GM13977 (cell line): ENCODE results near the gene PPP5C.

Experiments used
- DNase-seq: peaks from one replicate; pipeline ENCODE4 v3.0.0; 2012; ENCODE audit warnings: low spot score
- CTCF ChIP-seq: IDR thresholded peaks from 2 replicates; pipeline ENCODE4 v1.5.1; 2012; ENCODE audit warnings: mild to moderate bottlenecking, control low read depth; ENCODE audit not compliant: insufficient read depth; ENCODE audit errors: extremely low read depth, missing control alignments
- in situ Hi-C: fragments of 300-500 bp; cut with MboI; formaldehyde crosslinking; loops from one replicate; pipeline ENCODE4 v1.12.0; 2022; ENCODE audit warnings: low sequenced_read_pairs, low pct_unique_long_range_greater_than_20kb, mixed read lengths, inconsistent platforms; ENCODE audit not compliant: unreplicated experiment

The PPP5C gene

GRCh38 chr19:46406976-46407375, 60.1 kb downstream of the PPP5C start:
- no peak for DNase-seq
- no peak for TF ChIP-seq CTCF
- in situ Hi-C loops: no loop called here

DNA sequence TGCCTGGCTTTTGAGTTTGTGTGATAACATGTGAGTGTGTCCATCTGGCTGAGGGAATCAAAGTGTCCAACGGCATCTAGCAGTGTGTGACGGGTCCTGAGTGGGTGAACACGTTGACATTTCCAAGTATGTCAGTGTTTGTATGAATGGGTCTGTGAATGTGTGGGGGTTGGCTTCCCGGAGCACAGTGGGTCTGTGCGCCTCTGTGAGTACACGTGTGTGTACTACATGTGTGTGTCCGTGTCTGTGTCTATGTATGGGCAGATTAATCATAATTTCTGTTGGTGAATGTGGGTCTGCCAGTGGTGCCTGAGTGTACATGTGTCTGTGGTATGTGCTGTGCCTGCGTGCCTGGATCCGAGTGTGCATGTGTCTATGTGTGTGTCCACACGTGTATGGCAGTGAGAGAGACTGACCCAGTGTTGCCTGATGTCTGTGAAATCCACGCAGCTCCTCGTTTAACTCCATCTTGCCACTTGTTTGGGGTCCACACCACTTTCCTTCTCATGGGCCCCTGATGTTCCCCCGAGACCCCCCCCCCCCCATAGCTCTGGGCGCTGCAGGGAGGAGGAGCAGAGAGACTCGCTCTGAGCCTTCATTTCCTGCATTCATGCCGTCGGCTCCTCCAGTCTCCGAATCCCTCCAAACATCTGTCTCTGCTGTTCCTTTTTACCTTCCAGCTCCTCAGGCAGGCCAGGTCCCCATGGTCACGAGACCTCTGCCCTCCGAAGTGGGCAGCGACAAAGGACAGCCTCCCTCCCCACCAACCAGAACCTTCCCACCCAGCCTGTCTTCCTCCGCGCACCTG, 61.2 kb downstream of the PPP5C start:
- TF ChIP-seq CTCF: no peak
- in situ Hi-C loops: no loop called here
- DNase-seq: no peak

DNA sequence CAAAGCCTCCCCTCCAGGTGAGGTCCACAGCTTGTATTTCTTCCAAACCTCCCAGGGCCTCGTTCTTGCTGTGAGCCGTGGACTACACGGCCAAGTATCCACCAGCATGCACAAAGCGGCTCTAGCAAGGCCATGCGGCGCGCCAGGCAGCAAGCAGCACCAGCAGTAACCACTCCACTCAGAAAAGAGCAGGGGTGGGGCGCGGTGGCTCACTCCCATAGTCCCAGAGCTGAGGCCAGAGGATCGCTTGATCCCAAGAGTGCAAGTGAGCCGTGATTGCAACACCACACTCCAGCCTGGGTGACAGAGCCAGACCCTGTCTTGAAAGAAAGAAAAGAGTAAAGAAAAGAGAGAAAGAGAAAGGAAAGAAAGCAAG, 61.8 kb downstream of the PPP5C start:
- in situ Hi-C loops: no loop called here
- DNase-seq: no peak
- no peak for TF ChIP-seq CTCF

DNA sequence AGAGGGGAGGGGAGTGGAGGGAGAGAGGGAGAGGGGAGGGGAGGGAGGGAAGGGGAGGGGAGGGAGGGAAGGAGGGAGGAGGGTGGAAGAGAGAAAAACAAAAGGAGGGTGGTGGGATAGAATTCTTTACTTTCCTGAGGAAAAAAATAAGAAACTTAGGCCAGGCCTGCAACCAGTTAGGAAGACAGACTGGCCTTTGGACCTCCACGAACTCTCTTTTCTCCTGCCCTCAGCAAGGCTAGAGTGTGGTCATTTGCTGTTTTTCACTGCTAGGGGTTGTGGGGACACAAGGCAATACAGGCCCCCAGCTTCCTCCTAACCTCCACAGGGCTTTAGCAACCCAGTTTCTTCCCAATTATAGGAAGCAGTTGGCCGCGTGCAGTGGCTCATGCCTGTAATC, 62.3 kb downstream of the PPP5C start:
- in situ Hi-C loops: no loop called here
- TF ChIP-seq CTCF: no peak

GRCh38 chr19:46410205-46411087, 63.6 kb downstream of the PPP5C start:
- DNase-seq: no peak
- no peak for TF ChIP-seq CTCF
- in situ Hi-C loops: no loop called here

More for the DNA sequence above, 62.3 kb downstream of the PPP5C start:
- no peak for DNase-seq

DNA sequence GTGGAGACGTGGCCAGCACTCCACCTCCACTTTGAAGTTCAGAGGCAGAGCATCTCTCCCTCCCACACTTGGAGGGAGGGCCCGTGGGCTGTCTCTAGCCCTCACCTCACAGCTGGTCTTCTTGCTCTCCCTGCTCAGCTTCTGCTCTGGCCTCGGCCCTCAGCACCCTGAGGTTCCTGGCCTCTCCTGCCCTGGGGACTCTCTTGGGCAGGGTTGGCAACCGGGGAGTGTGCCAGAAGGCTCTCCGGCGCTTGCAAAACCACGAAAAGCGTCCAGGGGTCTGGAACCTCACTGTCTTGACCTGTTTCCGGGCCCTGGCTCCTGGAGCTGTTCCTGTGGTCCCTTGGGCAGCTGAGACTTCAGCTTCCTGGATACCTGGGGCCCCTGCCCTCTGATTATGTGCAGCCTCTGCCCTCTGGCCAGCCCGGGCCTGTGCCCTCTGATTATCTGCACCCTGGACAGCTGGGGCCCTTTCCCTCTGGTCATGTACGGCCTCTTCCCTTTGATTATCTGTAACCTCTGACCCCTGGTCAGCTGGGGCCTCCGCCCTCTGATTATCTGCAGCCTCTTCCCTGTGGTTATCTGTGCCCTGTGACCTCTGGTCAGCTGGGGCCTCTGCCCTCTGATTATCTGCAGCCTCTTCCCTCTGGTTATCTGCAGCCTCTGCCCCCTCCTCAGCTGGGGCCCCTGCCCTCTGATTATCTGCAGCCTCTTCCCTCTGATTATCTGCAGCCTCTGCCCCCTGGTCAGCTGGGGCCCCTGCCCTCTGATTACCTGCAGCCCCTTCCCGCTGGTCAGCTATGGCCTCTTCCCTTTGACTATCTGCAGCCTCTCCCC, 64.4 kb downstream of the PPP5C start:
- in situ Hi-C loops: no loop called here
- no peak for TF ChIP-seq CTCF
- no peak for DNase-seq
